Measurements from ENCODE around the gene ANXA10.
"Not testable (repeated sequence)": the region's sequence is repeated elsewhere in the genome, so short reads cannot be mapped to it uniquely, and the experiment has no call there.

The ANXA10 gene

GRCh38 chr4:168092176-168092712 is at the start of gene ANXA10:
TSS of gene ANXA10 (plus strand) at chr4:168092537. CDS start at chr4:168092701, 164 bp downstream.
- DNase-seq, result no peak

- no peak for DNase-seq
Observed at GRCh38 chr4:168045354-168045753, 47.0 kb upstream of the ANXA10 start.

- DNase-seq, result no peak
Observed at GRCh38 chr4:168050002-168050401, 42.3 kb upstream of the ANXA10 start.

- DNase-seq, result no peak
Observed at GRCh38 chr4:168051526-168051925, 40.8 kb upstream of the ANXA10 start.

GRCh38 chr4:168057412-168057811 is 34.9 kb upstream of the ANXA10 start:
- no peak for DNase-seq

GRCh38 chr4:168059251-168059650 is 33.1 kb upstream of the ANXA10 start:
- no peak for DNase-seq

GRCh38 chr4:168063031-168063430 is 29.3 kb upstream of the ANXA10 start:
- DNase-seq, result no peak

GRCh38 chr4:168070903-168071302 is 21.4 kb upstream of the ANXA10 start:
- no peak for DNase-seq

- DNase-seq, result no peak
Observed at GRCh38 chr4:168071304-168071703, 21.0 kb upstream of the ANXA10 start.

- DNase-seq, result no peak
Observed at GRCh38 chr4:168074861-168075260, 17.5 kb upstream of the ANXA10 start.

GRCh38 chr4:168076989-168077725 is 15.2 kb upstream of the ANXA10 start:
- DNase-seq, result peak; percentile 51 to 69

GRCh38 chr4:168077726-168078239 is 14.6 kb upstream of the ANXA10 start:
- DNase-seq, result no peak

GRCh38 chr4:168082379-168082778 is 10.0 kb upstream of the ANXA10 start:
- no peak for DNase-seq

GRCh38 chr4:168095776-168096406 is 3.6 kb downstream of the ANXA10 start:
- no peak for DNase-seq

- DNase-seq, result no peak
Observed at GRCh38 chr4:168096407-168096784, 4.1 kb downstream of the ANXA10 start.

- no peak for DNase-seq
Observed at GRCh38 chr4:168097161-168097560, 4.8 kb downstream of the ANXA10 start.

GRCh38 chr4:168098248-168098717 is 5.9 kb downstream of the ANXA10 start:
- no peak for DNase-seq

GRCh38 chr4:168099195-168099594 is 6.9 kb downstream of the ANXA10 start:
- no peak for DNase-seq

- no peak for DNase-seq
Observed at GRCh38 chr4:168101026-168101425, 8.7 kb downstream of the ANXA10 start.

GRCh38 chr4:168102403-168102802 is 10.1 kb downstream of the ANXA10 start:
- DNase-seq, result no peak

GRCh38 chr4:168109527-168109926 is 17.2 kb downstream of the ANXA10 start:
- DNase-seq, result no peak

- not testable (repeated sequence) for DNase-seq
Observed at GRCh38 chr4:168113059-168113458, 20.7 kb downstream of the ANXA10 start.

GRCh38 chr4:168118116-168118655 is 25.8 kb downstream of the ANXA10 start:
- no peak for DNase-seq

- DNase-seq, result peak in 1 of 2 experiments; percentile 20
Observed at GRCh38 chr4:168119100-168119499, 26.8 kb downstream of the ANXA10 start.
